Measurements from ENCODE around the gene CLDN14.
"Not testable (repeated sequence)": the region's sequence is repeated elsewhere in the genome, so short reads cannot be mapped to it uniquely, and the experiment has no call there.

The CLDN14 gene

DNA sequence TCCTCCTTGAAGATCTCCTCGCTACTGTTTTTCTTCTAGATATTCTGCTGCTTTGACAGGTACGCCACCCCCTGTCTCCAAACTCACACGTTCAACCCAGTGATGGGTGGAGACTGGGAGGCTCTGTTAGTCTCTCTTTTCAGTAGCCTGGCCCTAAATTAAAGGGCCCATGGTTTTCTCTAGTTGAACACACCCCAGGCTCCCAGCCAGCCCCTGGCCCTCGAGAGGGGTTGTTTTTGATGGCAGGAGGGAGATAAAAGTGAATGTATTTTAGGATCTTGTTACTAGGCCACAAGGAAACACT, 21.6 kb upstream of the CLDN14 start:
- no peak for DNase-seq (ENCODE audit: low spot score)

- no peak for DNase-seq (ENCODE audit: low spot score)
Observed at GRCh38 chr21:36499578-36500471, 19.9 kb upstream of the CLDN14 start.

DNA sequence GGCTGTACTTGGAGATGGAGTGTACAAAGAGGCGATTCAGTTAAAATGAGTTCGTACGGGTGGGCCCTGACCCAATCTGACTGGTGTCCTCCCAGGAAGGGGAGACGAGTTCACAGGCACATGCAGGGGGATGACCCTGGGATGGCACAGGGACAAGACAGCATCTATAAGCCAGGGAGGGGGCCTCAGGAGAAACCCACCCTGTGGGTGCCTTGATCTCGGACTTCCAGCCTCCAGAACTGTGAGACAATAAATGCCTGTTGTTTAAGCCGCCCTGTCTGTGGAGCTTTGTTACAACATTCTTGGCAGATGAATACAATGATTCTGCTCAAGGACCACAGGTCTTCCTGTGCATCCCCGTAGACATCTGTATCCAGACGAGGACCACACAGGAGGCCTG, 14.6 kb upstream of the CLDN14 start:
- DNase-seq (ENCODE audit: low spot score), result no peak

DNA sequence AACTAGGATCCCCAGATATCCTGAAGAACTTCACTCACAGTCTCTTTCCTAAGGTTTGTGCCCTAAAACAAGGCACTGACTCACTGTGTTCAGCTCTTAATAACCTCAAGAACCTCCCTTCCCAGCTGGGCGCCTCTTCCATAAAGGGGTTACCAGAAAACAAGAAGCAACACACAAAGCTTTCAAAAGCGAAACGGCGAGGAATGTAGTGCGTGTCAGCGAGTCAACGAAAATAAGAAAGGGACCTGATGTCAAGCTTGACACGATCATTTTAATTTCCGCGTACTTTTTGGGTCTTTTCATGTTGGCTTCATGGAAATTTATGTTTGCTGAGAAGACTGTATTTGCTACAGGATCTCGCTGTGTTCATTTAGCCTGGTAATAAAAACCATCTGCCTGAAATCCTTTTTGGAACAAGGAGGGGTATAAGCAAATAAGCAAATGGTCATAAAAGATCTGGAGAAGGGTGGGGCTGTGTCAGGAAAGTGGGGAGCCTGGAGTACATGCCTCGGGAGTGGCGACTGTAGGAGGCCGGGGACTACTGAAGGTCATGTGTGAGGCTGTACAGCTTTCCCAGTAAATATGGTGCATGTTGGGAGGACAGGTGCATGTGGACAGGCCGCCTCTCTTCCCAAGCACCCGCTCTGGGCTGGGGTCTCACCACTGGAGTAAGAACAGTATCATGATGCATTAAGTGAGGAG, 11.4 kb upstream of the CLDN14 start:
- DNase-seq (ENCODE audit: low spot score), result no peak

DNA sequence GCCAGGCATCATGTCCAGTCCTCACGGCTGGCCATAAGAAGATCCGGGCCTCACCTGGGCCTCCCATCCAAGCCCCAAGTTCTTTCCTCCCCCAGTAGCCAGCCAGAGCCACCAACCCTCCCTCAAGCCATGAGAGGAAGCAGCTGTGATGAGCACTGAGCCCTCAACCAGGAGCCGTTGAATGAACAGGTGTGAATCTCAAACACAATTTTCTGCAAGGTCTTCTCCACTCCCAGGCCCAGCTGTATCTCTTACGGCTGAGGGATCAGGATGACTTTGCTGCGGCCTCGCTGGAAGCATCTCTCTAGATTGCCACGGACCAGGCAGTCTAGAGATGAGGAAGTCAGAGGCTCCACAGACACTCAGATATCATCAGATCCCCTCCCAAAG, 9.8 kb upstream of the CLDN14 start:
- DNase-seq (ENCODE audit: low spot score), result no peak

DNA sequence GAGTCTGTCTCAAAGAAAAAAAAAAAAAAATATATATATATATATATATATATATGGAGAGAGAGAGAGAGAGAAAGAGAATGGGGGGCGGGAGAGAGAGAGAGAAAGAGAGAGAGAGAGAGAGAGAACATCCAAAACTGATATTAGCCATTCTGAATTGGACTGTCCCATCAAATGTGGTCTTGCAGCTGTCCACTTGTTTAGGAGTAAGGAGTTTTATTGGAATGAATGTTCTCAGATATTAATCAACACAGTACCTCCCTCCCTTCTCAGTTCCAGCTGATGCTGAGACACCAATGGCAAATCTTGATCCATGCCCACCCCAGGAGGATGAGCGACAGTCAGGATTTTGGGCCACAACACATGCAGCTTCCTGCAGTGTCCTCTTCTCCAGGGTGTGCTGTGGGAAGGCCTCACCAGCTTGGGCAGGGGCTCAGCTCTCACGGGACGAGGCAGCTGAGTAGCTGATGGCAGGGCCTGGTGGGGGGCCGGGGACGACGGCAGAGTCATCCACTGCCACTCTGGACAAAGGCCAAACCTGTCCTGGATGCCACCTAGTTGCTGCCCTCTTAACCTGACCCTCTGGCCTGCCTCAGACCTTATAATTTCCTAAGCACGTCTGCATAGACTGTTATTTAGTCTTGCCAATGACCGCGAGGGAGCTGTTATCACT, 9.3 kb upstream of the CLDN14 start:
- DNase-seq (ENCODE audit: low spot score), result no peak

DNA sequence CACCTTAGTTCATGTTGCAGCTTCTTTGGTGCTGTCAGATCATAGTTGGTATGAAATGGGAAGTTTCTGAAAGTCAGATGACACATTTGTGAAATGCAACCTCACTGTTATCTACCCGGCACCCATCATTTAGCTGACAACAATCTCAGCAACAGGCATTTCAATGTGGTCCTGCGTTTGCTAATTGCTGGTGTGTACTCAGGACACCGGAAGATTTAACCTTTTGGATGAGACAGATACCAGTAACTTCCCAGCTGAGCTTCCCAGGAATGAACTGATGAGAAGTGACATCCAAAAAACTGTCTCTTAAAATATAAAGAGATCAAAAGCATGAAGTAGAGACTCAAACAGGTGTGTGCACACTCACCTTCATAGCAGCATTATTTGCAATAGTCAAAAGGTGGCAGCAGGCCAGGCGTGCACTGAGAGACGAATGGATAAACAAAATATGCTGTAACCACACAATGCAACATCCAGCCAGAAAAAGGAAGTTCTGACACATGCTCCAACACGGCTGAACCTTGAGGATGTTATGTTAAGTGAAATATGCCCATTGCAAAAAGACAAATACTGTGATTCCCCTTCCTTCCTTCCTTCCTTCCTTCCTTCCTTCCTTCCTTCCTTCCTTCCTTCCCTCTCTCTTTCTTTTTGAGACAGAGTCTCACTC, 7.9 kb upstream of the CLDN14 start:
- no peak for DNase-seq (ENCODE audit: low spot score)

- no peak for DNase-seq (ENCODE audit: low spot score)
Observed at GRCh38 chr21:36486246-36486645, 6.3 kb upstream of the CLDN14 start.

GRCh38 chr21:36485476-36485875, 5.6 kb upstream of the CLDN14 start:
- no peak for DNase-seq (ENCODE audit: low spot score)

DNA sequence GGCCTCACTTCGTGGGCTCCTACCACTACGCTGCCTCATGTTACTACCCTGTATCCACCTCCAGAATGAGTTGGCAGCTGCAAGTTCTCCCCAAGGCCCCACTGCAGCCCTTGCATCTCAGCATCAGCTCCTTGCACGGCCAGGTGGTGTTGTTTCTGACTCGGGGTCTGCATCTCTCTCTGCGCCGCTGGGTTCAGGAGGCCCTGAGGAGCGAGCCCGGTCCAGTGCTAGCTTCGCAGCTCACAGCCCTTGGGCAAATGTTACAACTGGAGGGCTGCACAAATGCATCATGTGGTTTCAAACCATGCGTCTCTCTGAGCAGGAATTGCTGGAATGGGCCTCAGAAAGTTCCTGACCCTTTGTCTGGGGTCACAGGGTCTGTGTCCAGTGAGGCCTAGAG, 3.2 kb upstream of the CLDN14 start:
- DNase-seq (ENCODE audit: low spot score), result no peak

GRCh38 chr21:36482673-36483072, 2.8 kb upstream of the CLDN14 start:
- no peak for DNase-seq (ENCODE audit: low spot score)

DNA sequence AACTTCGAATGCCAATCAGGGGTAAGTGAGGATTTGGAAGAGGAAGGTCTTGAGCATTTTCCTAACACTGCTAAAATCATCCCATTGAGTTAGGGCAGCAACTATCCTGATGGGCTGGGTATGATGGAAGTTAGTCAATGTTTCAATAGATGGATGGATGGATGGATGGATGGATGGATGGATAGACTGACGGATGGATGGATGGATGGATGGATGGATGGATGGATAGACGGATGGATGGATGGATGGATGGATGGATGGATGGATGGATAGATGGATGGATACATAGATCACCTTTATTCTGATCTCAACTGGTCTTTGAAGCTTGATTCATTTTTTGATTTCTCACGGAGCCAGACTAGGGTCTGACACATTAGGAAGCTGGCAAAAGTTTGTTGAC, 2.3 kb upstream of the CLDN14 start:
- DNase-seq (ENCODE audit: low spot score), result no peak

- DNase-seq (ENCODE audit: low spot score), result no peak
Observed at GRCh38 chr21:36481639-36482038, 1.7 kb upstream of the CLDN14 start.

GRCh38 chr21:36480618-36481017, 696 bp upstream of the CLDN14 start:
- DNase-seq (ENCODE audit: low spot score), result no peak

GRCh38 chr21:36478941-36479340, 981 bp downstream of the CLDN14 start:
- no peak for DNase-seq (ENCODE audit: low spot score)

- DNase-seq (ENCODE audit: low spot score), result peak; percentile 77
Observed at GRCh38 chr21:36478207-36478701, 1.7 kb downstream of the CLDN14 start.

DNA sequence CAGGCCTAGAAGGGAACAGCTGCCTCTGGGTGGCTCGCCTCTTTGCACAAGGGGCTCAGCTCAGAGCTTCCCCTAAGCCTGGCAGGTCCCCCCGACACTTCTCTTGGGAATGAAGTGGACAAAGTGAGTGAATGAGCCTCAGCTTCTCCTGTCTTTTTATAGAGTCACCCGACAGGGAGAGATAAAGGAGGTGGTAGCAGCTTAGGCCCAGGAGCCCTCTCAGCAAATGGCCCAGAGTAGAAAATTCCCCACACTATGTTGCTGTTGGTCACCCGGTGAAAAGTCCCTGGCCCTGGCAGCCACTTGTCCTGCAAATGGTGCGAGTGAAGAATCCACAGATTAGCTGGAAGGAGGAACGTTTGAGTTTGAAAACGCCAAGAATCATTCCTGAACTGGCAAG, 2.4 kb downstream of the CLDN14 start:
- no peak for DNase-seq (ENCODE audit: low spot score)

DNA sequence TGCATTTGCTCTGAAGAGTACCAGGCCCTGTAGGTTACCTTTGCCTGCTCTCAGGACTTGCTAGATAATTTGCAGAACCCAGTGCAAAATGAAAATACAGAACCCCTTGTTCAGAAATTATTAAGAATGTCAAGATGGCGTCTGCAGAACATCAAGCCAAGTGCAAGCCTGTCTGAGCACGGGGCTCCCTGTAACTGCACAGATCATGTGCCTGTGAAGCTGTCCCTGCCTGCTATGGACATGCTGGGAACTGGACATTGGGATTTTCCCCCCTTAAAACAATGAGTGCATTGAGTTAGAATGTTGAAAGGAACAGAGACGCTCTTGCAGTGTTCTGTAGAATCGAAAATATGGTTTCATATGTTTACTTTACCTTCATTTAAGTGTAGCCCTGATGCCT, 2.9 kb downstream of the CLDN14 start:
- DNase-seq (ENCODE audit: low spot score), result no peak

GRCh38 chr21:36476541-36476940, 3.4 kb downstream of the CLDN14 start:
- DNase-seq (ENCODE audit: low spot score), result not testable (repeated sequence)

GRCh38 chr21:36474591-36474990, 5.3 kb downstream of the CLDN14 start:
- DNase-seq (ENCODE audit: low spot score), result no peak

DNA sequence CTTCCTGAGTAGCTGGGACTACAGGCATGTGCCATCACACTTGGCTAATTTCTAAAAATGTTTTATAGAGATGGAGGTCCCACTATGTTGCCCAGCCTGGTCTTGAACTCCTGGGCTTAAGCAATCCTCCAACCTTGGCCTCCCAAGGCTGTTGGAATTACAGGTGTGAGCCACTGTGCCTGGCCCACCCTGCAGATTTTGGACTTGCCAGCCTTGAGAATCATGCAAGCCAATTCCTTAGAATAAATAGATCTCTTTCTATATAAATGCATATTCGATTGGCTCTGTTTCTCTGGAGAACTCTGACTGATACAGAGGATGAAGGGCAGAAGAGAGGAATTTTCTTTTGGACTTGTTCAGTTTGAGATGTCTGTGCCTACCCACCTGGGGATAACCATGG, 6.7 kb downstream of the CLDN14 start:
- DNase-seq (ENCODE audit: low spot score), result no peak

DNA sequence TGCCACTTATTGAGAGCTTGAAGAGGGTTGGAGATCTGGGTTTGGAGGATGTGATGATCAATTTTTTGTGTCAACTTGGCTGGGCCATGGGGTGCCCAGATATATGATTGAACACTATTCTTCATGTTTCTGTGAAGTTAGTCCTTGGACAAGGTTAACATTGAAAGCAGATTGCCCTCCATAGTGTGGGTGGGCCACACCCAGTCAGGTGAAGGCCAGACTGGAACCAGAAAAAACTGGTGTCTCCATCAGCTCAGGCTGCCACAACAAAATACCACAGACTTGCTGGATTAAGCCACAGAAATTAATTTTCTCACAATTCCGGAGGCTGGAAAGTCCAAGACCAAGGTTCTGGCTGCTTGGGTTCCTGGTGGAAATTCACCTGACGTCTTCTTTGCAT, 7.5 kb downstream of the CLDN14 start:
- DNase-seq (ENCODE audit: low spot score), result no peak

Measured in activated CD4-positive, alpha-beta T cell treated with anti-CD3 and anti-CD28 coated beads, Interleukin-2, Interleukin-4, amounts not matched to agents 100 ng/mL and 50 ng/mL, durations not matched to agents 16 hours and 8 hours (primary cell).